HEK293 (cell line): Measurements from ENCODE around the gene SCYGR1.

Source experiments
- HIC1 ChIP-seq: fragments of 450-650 bp; formaldehyde crosslinking; IDR thresholded peaks from 2 replicates; pipeline ENCODE4 v1.5.1; 2016; ENCODE audit warnings: missing biosample characterization, missing genetic modification characterization
- ZNF658 ChIP-seq: fragments of 450-650 bp; formaldehyde crosslinking; IDR thresholded peaks from 2 replicates; pipeline ENCODE4; 2016; ENCODE audit warnings: missing biosample characterization, missing genetic modification characterization

The SCYGR1 gene

GRCh38 chr2:227339098-227339599 is 48.6 kb downstream of the SCYGR1 start (continued):
- TF ChIP-seq HIC1 (tag by site-specific recombination) (no peak), ZNF658 (no peak)
